ENCODE data around the gene USHBP1. TPM values are rescaled to one million over a fixed set of nuclear protein-coding genes. Genes with fewer than 3 reads are reported as not detected.

USHBP1 gene
- total and polyA plus RNA-seq, 2 of the 13 experiments (the other 11 are each of a cell fraction or from before 2014, with no cell fraction given), result 0.15 to 1.5 TPM

GRCh38 chr19:17305216-17305516, 40.6 kb upstream of the USHBP1 start (continued):
- TF ChIP-seq TAF1 (CRISPR knock-in tag; IDR thresholded peaks at IDR 0.05), result no peak
- TF ChIP-seq ZNF160 (CRISPR knock-in tag; IDR thresholded peaks at IDR 0.05), result no peak
- TF ChIP-seq PLRG1 (conservative IDR thresholded peaks at IDR 0.05), result no peak
- no peak for TF ChIP-seq HNF1B (CRISPR knock-in tag; IDR thresholded peaks at IDR 0.05)
- no peak for TF ChIP-seq ARID4A (CRISPR knock-in tag; IDR thresholded peaks at IDR 0.05; ENCODE audit: borderline replicate concordance)
- no peak for TF ChIP-seq EEA1 (CRISPR knock-in tag; IDR thresholded peaks at IDR 0.05; ENCODE audit: borderline replicate concordance)
- no peak for TF ChIP-seq BORCS8-MEF2B (CRISPR knock-in tag; IDR thresholded peaks at IDR 0.05)
- no peak for TF ChIP-seq PITX1 (CRISPR knock-in tag; IDR thresholded peaks at IDR 0.05)
- TF ChIP-seq ZNF121 (CRISPR knock-in tag; IDR thresholded peaks at IDR 0.05), result no peak
- TF ChIP-seq ZNF407 (CRISPR knock-in tag; IDR thresholded peaks at IDR 0.05; ENCODE audit: not compliant biosample characterization), result no peak
- TF ChIP-seq ZSCAN31 (CRISPR knock-in tag; IDR thresholded peaks at IDR 0.05; ENCODE audit: low read depth), result no peak
- TF ChIP-seq ZNF382 (CRISPR knock-in tag; IDR thresholded peaks at IDR 0.05; ENCODE audit: borderline replicate concordance), result no peak
- TF ChIP-seq ZNF12 (CRISPR knock-in tag; IDR thresholded peaks at IDR 0.05), result peak; percentile 41; the same call in 1 of the 2 replicates
- TF ChIP-seq ATF7 (IDR thresholded peaks at IDR 0.05), result no peak
- TF ChIP-seq ATF7 (CRISPR knock-in tag; IDR thresholded peaks at IDR 0.05), result no peak
- no peak for TF ChIP-seq IRF2 (CRISPR knock-in tag; IDR thresholded peaks at IDR 0.05)

All from HepG2 (cell line).